ENCODE results near the gene NRG3. TPM values are rescaled to one million over a fixed set of nuclear protein-coding genes. Genes with fewer than 3 reads are reported as not detected.

Gene NRG3
- total and polyA plus RNA-seq, 12 donors, result 0.46 to 3.8 (median 1.3) TPM

DNA sequence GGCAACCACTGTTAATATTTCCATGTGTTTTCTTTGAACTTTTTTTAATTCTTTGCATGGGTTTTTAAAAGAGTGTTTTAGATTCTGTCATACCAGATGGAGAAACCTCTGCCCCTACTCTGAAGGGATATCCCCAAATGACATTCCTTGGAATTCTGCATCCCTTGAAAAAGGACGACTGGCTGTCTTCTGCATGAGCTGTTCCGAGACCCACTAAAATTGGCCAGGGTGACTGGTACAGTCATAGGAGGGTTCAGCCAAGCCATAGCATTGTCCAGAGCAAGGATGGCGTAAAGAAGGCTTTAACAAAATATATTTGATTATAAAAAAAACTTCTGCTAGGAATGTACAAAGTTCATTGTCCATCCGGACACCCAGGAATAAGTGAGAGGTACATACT is 952.9 kb downstream of the NRG3 start:
- no peak for TF ChIP-seq POLR2A (IDR thresholded peaks at IDR 0.05)
- H3K36me3 ChIP-seq (replicated peaks in 1 of 2), result no peaks in the 10 kb centered on the region
- no peaks in the 10 kb centered on the region for H3K27me3 ChIP-seq
- 77 to 86% (median 82%) methylated on average over 4 of the region's 4 CpGs for WGBS, 4 donors
- intact Hi-C loops (cut with DNase I), result no loop called here
- H3K9me3 ChIP-seq (replicated peaks in 1 of 3), result no peaks in the 10 kb centered on the region
- DNase-seq, result no peak
- no peak overlapping the region for H3K27ac ChIP-seq
- H3K4me3 ChIP-seq, result no peak overlapping the region
- no peaks in the 10 kb centered on the region for H3K4me1 ChIP-seq (replicated peaks in 1 of 2)

DNA sequence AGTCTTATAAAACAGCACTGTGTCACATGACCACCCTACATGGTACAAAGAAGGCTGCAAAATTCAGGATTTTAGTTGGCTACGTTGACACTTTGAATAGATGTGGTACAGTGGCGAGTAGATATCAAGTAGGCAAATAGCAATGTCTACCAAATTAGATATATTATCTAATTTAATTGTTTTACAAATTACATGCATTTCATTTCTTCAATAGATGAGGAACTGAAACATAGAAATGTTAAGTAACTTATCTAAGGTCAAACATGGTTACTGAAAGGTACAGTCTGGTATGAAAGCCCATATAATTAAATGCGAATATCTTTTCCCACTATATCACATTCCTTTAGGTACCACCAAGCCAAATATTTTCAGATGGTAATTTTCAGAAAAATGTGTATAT is 972.2 kb downstream of the NRG3 start:
- intact Hi-C loops (cut with DNase I), result no loop called here
- Histone ChIP-seq H3K27ac (no peak overlapping the region), H3K4me3 (no peak overlapping the region), H3K4me1 (replicated peaks in 1 of 2) (no peaks in the 10 kb centered on the region), H3K27me3 (no peaks in the 10 kb centered on the region), H3K36me3 (replicated peaks in 1 of 2) (no peaks in the 10 kb centered on the region), H3K9me3 (replicated peaks in 1 of 3) (no peaks in the 10 kb centered on the region)
- no peak for DNase-seq
- WGBS, 4 donors, result 72 to 82% (median 76%) methylated on average over 3 of the region's 3 CpGs
- TF ChIP-seq, protein P1, sequence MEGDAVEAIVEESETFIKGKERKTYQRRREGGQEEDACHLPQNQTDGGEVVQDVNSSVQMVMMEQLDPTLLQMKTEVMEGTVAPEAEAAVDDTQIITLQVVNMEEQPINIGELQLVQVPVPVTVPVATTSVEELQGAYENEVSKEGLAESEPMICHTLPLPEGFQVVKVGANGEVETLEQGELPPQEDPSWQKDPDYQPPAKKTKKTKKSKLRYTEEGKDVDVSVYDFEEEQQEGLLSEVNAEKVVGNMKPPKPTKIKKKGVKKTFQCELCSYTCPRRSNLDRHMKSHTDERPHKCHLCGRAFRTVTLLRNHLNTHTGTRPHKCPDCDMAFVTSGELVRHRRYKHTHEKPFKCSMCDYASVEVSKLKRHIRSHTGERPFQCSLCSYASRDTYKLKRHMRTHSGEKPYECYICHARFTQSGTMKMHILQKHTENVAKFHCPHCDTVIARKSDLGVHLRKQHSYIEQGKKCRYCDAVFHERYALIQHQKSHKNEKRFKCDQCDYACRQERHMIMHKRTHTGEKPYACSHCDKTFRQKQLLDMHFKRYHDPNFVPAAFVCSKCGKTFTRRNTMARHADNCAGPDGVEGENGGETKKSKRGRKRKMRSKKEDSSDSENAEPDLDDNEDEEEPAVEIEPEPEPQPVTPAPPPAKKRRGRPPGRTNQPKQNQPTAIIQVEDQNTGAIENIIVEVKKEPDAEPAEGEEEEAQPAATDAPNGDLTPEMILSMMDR (IDR thresholded peaks at IDR 0.05), result no peak
- TF ChIP-seq POLR2A (IDR thresholded peaks at IDR 0.05), result no peak

- no peak for TF ChIP-seq POLR2A (IDR thresholded peaks at IDR 0.05)
- TF ChIP-seq, protein P1 (IDR thresholded peaks at IDR 0.05), result no peak
- Histone ChIP-seq H3K27ac (no peak overlapping the region), H3K4me3 (no peak overlapping the region), H3K36me3 (replicated peaks in 1 of 2) (no peaks in the 10 kb centered on the region), H3K4me1 (replicated peaks in 1 of 2) (no peaks in the 10 kb centered on the region), H3K27me3 (no peaks in the 10 kb centered on the region), H3K9me3 (replicated peaks in 1 of 3) (no peaks in the 10 kb centered on the region)
- DNase-seq, result no peak
- intact Hi-C loops (cut with DNase I), result no loop called here
- WGBS, 4 donors, result 71 to 85% (median 79%) methylated on average over 4 of the region's 4 CpGs
Observed at GRCh38 chr10:82850191-82850590, 975.2 kb downstream of the NRG3 start.

DNA sequence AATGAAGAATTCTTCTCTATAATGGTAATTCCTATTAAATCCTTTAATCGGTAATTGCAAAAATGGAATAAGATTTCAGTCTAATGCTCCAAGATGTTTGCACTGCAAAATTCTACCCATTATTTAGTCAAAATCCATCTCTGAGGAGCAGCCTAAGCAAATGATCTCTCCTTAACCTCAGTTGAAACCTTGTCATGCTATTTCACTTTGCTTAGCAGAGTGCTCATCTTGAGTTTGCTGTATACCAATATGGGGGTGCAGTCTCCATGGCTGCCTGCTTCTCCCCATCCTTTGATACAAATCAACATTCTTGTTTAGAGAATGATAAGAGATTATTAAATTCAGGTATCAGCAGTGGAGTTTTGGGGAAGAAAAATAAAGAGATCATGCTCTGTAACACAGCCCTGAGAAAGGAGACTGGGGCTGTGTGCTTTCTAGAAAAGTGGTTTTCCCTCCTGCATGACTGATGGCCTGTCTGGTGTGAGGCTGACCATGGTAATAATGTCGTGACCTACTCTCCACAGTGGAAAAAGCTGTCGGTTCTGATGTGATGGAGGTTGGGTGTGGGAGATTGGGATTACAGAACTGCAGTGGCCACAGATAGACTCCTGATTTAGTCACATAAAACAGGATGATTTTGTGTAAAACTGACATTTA is 982.1 kb downstream of the NRG3 start:
- no peaks in the 10 kb centered on the region for H3K36me3 ChIP-seq (replicated peaks in 1 of 2)
- H3K9me3 ChIP-seq (replicated peaks in 1 of 3), result no peaks in the 10 kb centered on the region
- no peak for DNase-seq
- WGBS, 4 donors, result 51 to 60% (median 59%) methylated on average over 3 of the region's 3 CpGs
- no peak overlapping the region for H3K4me3 ChIP-seq
- H3K4me1 ChIP-seq (replicated peaks in 1 of 2), result no peaks in the 10 kb centered on the region
- TF ChIP-seq, protein P1 (IDR thresholded peaks at IDR 0.05), result no peak
- no peak for TF ChIP-seq POLR2A (IDR thresholded peaks at IDR 0.05)
- intact Hi-C loops (cut with DNase I), result no loop called here
- H3K27ac ChIP-seq, result no peak overlapping the region
- no peaks in the 10 kb centered on the region for H3K27me3 ChIP-seq

- H3K4me1 ChIP-seq (replicated peaks in 1 of 2), result no peaks in the 10 kb centered on the region
- DNase-seq, result no peak
- TF ChIP-seq POLR2A (IDR thresholded peaks at IDR 0.05), result no peak
- TF ChIP-seq, protein P1 (IDR thresholded peaks at IDR 0.05), result no peak
- H3K36me3 ChIP-seq (replicated peaks in 1 of 2), result no peaks in the 10 kb centered on the region
- H3K27ac ChIP-seq, result no peak overlapping the region
- intact Hi-C loops (cut with DNase I), result no loop called here
- H3K9me3 ChIP-seq (replicated peaks in 1 of 3), result no peaks in the 10 kb centered on the region
- no peaks in the 10 kb centered on the region for H3K27me3 ChIP-seq
- no peak overlapping the region for H3K4me3 ChIP-seq
- WGBS, 4 donors, result 82 to 96% (median 89%) methylated on average over 2 of the region's 2 CpGs
Observed at GRCh38 chr10:82861889-82862288, 986.9 kb downstream of the NRG3 start.
